ENCODE results near the gene FAF2.

FAF2 gene

GRCh38 chr5:176533390-176533789 is 85.2 kb downstream of the FAF2 start:
- no peaks in the 10 kb centered on the region for H3K27me3 ChIP-seq (ENCODE audit: control insufficient read depth in 1 of 2, insufficient read depth in 1 of 2, low read length in 2 of 2)
- H3K9me3 ChIP-seq (ENCODE audit: control insufficient read depth, low read length): no peaks in the 10 kb centered on the region
- no peak overlapping the region for H2AFZ ChIP-seq (ENCODE audit: low read depth, low read length)
- H3K27ac ChIP-seq (ENCODE audit: low read length, poor library complexity, severe bottlenecking): peak overlapping the region; percentile 49
- peaks cover 27 to 55% of the 10 kb centered on the region in 2 experiments for H3K36me3 ChIP-seq (ENCODE audit: control insufficient read depth in 1 of 2, insufficient read depth in 2 of 2, low read depth in 1 of 2, low read length in 2 of 2)
- H2BK12ac ChIP-seq (ENCODE audit: low read length in 2 of 2): no peak overlapping the region
- H3K79me1 ChIP-seq (replicated peaks; ENCODE audit: low read length, poor library complexity, severe bottlenecking): peaks cover 22% of the 10 kb centered on the region
- 82% methylated on average over 8 of the region's 8 CpGs for WGBS
- H3K4me1 ChIP-seq (ENCODE audit: control insufficient read depth, insufficient read depth, low read depth, low read length): peaks cover 50% of the 10 kb centered on the region
- H2BK120ac ChIP-seq (ENCODE audit: low read depth, low read length): no peak overlapping the region
- H2AK5ac ChIP-seq (ENCODE audit: low read length, severe bottlenecking): no peak overlapping the region
- H2BK15ac ChIP-seq (ENCODE audit: low read depth, poor library complexity, severe bottlenecking): no peak overlapping the region
- H4K91ac ChIP-seq (ENCODE audit: low read length): no peak overlapping the region
- no peak overlapping the region for H3K18ac ChIP-seq (ENCODE audit: low read depth in 1 of 2, low read length in 2 of 2)
- no peak overlapping the region for H3K23ac ChIP-seq (ENCODE audit: low read length in 2 of 2)
- H4K8ac ChIP-seq (ENCODE audit: low read length): no peak overlapping the region
- peak overlapping the region; percentile 29 for H3K4me2 ChIP-seq (ENCODE audit: low read length, poor library complexity, severe bottlenecking)
- H3K4me3 ChIP-seq (ENCODE audit: insufficient read depth in 1 of 2, low read depth in 1 of 2, low read length in 2 of 2): no peak overlapping the region
- no peak overlapping the region for H2BK5ac ChIP-seq (ENCODE audit: low read depth, low read length, poor library complexity, severe bottlenecking)
- no peak overlapping the region for H3K14ac ChIP-seq (ENCODE audit: low read length in 2 of 2)
- DNase-seq: no peak
- peak overlapping the region; percentile 23 for H3K9ac ChIP-seq (ENCODE audit: low read length)
- H3K4ac ChIP-seq (ENCODE audit: low read depth in 1 of 2, low read length in 2 of 2): no peak overlapping the region

GRCh38 chr5:176533894-176534611 is 85.9 kb downstream of the FAF2 start:
- Histone ChIP-seq H2AK5ac (ENCODE audit: low read length, severe bottlenecking) (peak overlapping the region; percentile 34), H3K4me2 (ENCODE audit: low read length, poor library complexity, severe bottlenecking) (peak overlapping the region; percentile 15), H3K79me1 (replicated peaks; ENCODE audit: low read length, poor library complexity, severe bottlenecking) (peaks cover 17% of the 10 kb centered on the region), H3K4me1 (ENCODE audit: control insufficient read depth, insufficient read depth, low read depth, low read length) (peaks cover 52% of the 10 kb centered on the region), H3K9ac (ENCODE audit: low read length) (peak overlapping the region; percentile 23), H4K8ac (ENCODE audit: low read length) (no peak overlapping the region), H2BK120ac (ENCODE audit: low read depth, low read length) (no peak overlapping the region), H3K4me3 (ENCODE audit: insufficient read depth in 1 of 2, low read depth in 1 of 2, low read length in 2 of 2) (peak overlapping the region in 1 of 2 experiments; percentile 97), H3K4ac (ENCODE audit: low read depth in 1 of 2, low read length in 2 of 2) (no peak overlapping the region), H3K36me3 (ENCODE audit: control insufficient read depth in 1 of 2, insufficient read depth in 2 of 2, low read depth in 1 of 2, low read length in 2 of 2) (peaks cover 23 to 48% of the 10 kb centered on the region in 2 experiments), H3K27ac (ENCODE audit: low read length, poor library complexity, severe bottlenecking) (peak overlapping the region; percentile 49), H2AFZ (ENCODE audit: low read depth, low read length) (no peak overlapping the region), H3K18ac (ENCODE audit: low read depth in 1 of 2, low read length in 2 of 2) (no peak overlapping the region), H3K9me3 (ENCODE audit: control insufficient read depth, low read length) (no peaks in the 10 kb centered on the region), H3K27me3 (ENCODE audit: control insufficient read depth in 1 of 2, insufficient read depth in 1 of 2, low read length in 2 of 2) (no peaks in the 10 kb centered on the region), H3K23ac (ENCODE audit: low read length in 2 of 2) (no peak overlapping the region), H4K91ac (ENCODE audit: low read length) (peak overlapping the region; percentile 2), H2BK15ac (ENCODE audit: low read depth, poor library complexity, severe bottlenecking) (no peak overlapping the region), H3K14ac (ENCODE audit: low read length in 2 of 2) (no peak overlapping the region), H2BK12ac (ENCODE audit: low read length in 2 of 2) (no peak overlapping the region), H2BK5ac (ENCODE audit: low read depth, low read length, poor library complexity, severe bottlenecking) (no peak overlapping the region)
- DNase-seq: no peak
- WGBS: 80% methylated on average over 10 of the region's 10 CpGs

GRCh38 chr5:176534640-176535039 is 86.5 kb downstream of the FAF2 start:
- Histone ChIP-seq H3K9ac (ENCODE audit: low read length) (no peak overlapping the region), H2BK15ac (ENCODE audit: low read depth, poor library complexity, severe bottlenecking) (no peak overlapping the region), H4K91ac (ENCODE audit: low read length) (peak overlapping the region; percentile 56), H3K4ac (ENCODE audit: low read depth in 1 of 2, low read length in 2 of 2) (no peak overlapping the region), H2AFZ (ENCODE audit: low read depth, low read length) (no peak overlapping the region), H3K4me2 (ENCODE audit: low read length, poor library complexity, severe bottlenecking) (peak overlapping the region; percentile 7), H2AK5ac (ENCODE audit: low read length, severe bottlenecking) (peak overlapping the region; percentile 56), H3K4me3 (ENCODE audit: insufficient read depth in 1 of 2, low read depth in 1 of 2, low read length in 2 of 2) (peak overlapping the region; percentile 14 to 97), H2BK12ac (ENCODE audit: low read length in 2 of 2) (no peak overlapping the region), H3K4me1 (ENCODE audit: control insufficient read depth, insufficient read depth, low read depth, low read length) (peaks cover 52% of the 10 kb centered on the region), H2BK120ac (ENCODE audit: low read depth, low read length) (no peak overlapping the region), H3K9me3 (ENCODE audit: control insufficient read depth, low read length) (no peaks in the 10 kb centered on the region), H3K14ac (ENCODE audit: low read length in 2 of 2) (no peak overlapping the region), H3K36me3 (ENCODE audit: control insufficient read depth in 1 of 2, insufficient read depth in 2 of 2, low read depth in 1 of 2, low read length in 2 of 2) (peaks cover 17 to 43% of the 10 kb centered on the region in 2 experiments), H3K23ac (ENCODE audit: low read length in 2 of 2) (no peak overlapping the region), H3K27me3 (ENCODE audit: control insufficient read depth in 1 of 2, insufficient read depth in 1 of 2, low read length in 2 of 2) (no peaks in the 10 kb centered on the region), H2BK5ac (ENCODE audit: low read depth, low read length, poor library complexity, severe bottlenecking) (no peak overlapping the region), H3K27ac (ENCODE audit: low read length, poor library complexity, severe bottlenecking) (peak overlapping the region; percentile 95), H4K8ac (ENCODE audit: low read length) (peak overlapping the region; percentile 28), H3K79me1 (replicated peaks; ENCODE audit: low read length, poor library complexity, severe bottlenecking) (peaks cover 11% of the 10 kb centered on the region), H3K18ac (ENCODE audit: low read depth in 1 of 2, low read length in 2 of 2) (no peak overlapping the region)
- 90% methylated on average over 4 of the region's 4 CpGs for WGBS
- DNase-seq: no peak

GRCh38 chr5:176535101-176535663 is 87.0 kb downstream of the FAF2 start:
- peak; percentile 32 for DNase-seq
- 75% methylated on average over 10 of the region's 11 CpGs for WGBS
- H3K79me1 ChIP-seq (replicated peaks; ENCODE audit: low read length, poor library complexity, severe bottlenecking): peaks cover 9% of the 10 kb centered on the region

More at GRCh38 chr5:176535101-176535663, 87.0 kb downstream of the FAF2 start:
- H3K4me1 ChIP-seq (ENCODE audit: control insufficient read depth, insufficient read depth, low read depth, low read length): peaks cover 52% of the 10 kb centered on the region
- peak overlapping the region in 1 of 2 experiments; percentile 17 for H3K4ac ChIP-seq (ENCODE audit: low read depth in 1 of 2, low read length in 2 of 2)
- peak overlapping the region; percentile 76 to 97 for H3K4me3 ChIP-seq (ENCODE audit: insufficient read depth in 1 of 2, low read depth in 1 of 2, low read length in 2 of 2)
- H2BK5ac ChIP-seq (ENCODE audit: low read depth, low read length, poor library complexity, severe bottlenecking): no peak overlapping the region
- no peaks in the 10 kb centered on the region for H3K9me3 ChIP-seq (ENCODE audit: control insufficient read depth, low read length)
- H2AFZ ChIP-seq (ENCODE audit: low read depth, low read length): no peak overlapping the region
- H3K9ac ChIP-seq (ENCODE audit: low read length): peak overlapping the region; percentile 99
- peak overlapping the region; percentile 95 for H3K27ac ChIP-seq (ENCODE audit: low read length, poor library complexity, severe bottlenecking)
- H3K23ac ChIP-seq (ENCODE audit: low read length in 2 of 2): no peak overlapping the region
- no peaks in the 10 kb centered on the region for H3K27me3 ChIP-seq (ENCODE audit: control insufficient read depth in 1 of 2, insufficient read depth in 1 of 2, low read length in 2 of 2)
- H3K14ac ChIP-seq (ENCODE audit: low read length in 2 of 2): no peak overlapping the region
- H4K91ac ChIP-seq (ENCODE audit: low read length): peak overlapping the region; percentile 56
- peak overlapping the region in 1 of 2 experiments; percentile 4 for H2BK12ac ChIP-seq (ENCODE audit: low read length in 2 of 2)
- H4K8ac ChIP-seq (ENCODE audit: low read length): peak overlapping the region; percentile 28
- no peak overlapping the region for H2BK15ac ChIP-seq (ENCODE audit: low read depth, poor library complexity, severe bottlenecking)
- H3K36me3 ChIP-seq (ENCODE audit: control insufficient read depth in 1 of 2, insufficient read depth in 2 of 2, low read depth in 1 of 2, low read length in 2 of 2): peaks cover 15 to 38% of the 10 kb centered on the region in 2 experiments
- peak overlapping the region in 1 of 2 experiments; percentile 38 for H3K18ac ChIP-seq (ENCODE audit: low read depth in 1 of 2, low read length in 2 of 2)
- no peak overlapping the region for H2BK120ac ChIP-seq (ENCODE audit: low read depth, low read length)
- peak overlapping the region; percentile 87 for H3K4me2 ChIP-seq (ENCODE audit: low read length, poor library complexity, severe bottlenecking)
- H2AK5ac ChIP-seq (ENCODE audit: low read length, severe bottlenecking): peak overlapping the region; percentile 59
